H1 (cell line): ENCODE results near the gene STRC.
"Not testable (repeated sequence)": the region's sequence is repeated elsewhere in the genome, so short reads cannot be mapped to it uniquely, and the experiment has no call there.

Experiments
- BCL11A ChIP-seq, 2 experiments: IDR thresholded peaks; one replicate each; pipeline ENCODE4 v1.6.1; 2011; ENCODE audit warnings: low read depth in 2 of 2, low read length in 2 of 2, mild to moderate bottlenecking in 2 of 2
- CEBPB ChIP-seq: IDR thresholded peaks from 2 replicates; pipeline ENCODE4 v1.6.1; 2012; ENCODE audit warnings: low read depth, low read length
- EP300 ChIP-seq, 2 experiments: IDR thresholded peaks; 1 replicate in 1 of 2; 2 replicates in 1 of 2; pipeline ENCODE4 v1.6.1; 2011 to 2012; ENCODE audit warnings: low read depth in 2 of 2, low read length in 2 of 2, mild to moderate bottlenecking in 2 of 2, borderline replicate concordance in 1 of 2, inconsistent platforms in 1 of 2, moderate library complexity in 1 of 2
- EZH2 ChIP-seq: fragments of 200-600 bp; sonication (generic); IDR thresholded peaks from 2 replicates; pipeline ENCODE4 v1.7.1; 2012; ENCODE audit warnings: low read depth, mild to moderate bottlenecking, moderate library complexity, low read length, inconsistent platforms; ENCODE audit not compliant: severe bottlenecking
- GABPA ChIP-seq: IDR thresholded peaks from 2 replicates; pipeline ENCODE4 v1.6.1; 2011; ENCODE audit warnings: mild to moderate bottlenecking, low read length, moderate library complexity, borderline replicate concordance; ENCODE audit not compliant: insufficient read depth
- JUN ChIP-seq: IDR thresholded peaks from 2 replicates; pipeline ENCODE4 v1.6.1; 2011; ENCODE audit warnings: low read depth, mild to moderate bottlenecking, improper control_type of control experiment, low read length
- POLR2A ChIP-seq, 2 experiments: IDR thresholded peaks; 1 replicate in 1 of 2; 2 replicates in 1 of 2; pipeline ENCODE4 v1.6.1; 2011; ENCODE audit warnings: low read depth in 2 of 2, low read length in 2 of 2, mild to moderate bottlenecking in 2 of 2; ENCODE audit errors: control extremely low read depth in 1 of 2
- POLR2AphosphoS5 ChIP-seq: IDR thresholded peaks from 2 replicates; pipeline ENCODE4 v1.6.1; 2011; ENCODE audit warnings: low read depth, low read length
- RAD21 ChIP-seq, 2 experiments: IDR thresholded peaks in 1 of 2; conservative IDR thresholded peaks in 1 of 2; 2 replicates each; pipeline ENCODE4 v1.6.1; 2011; ENCODE audit warnings: low read depth in 2 of 2, low read length in 2 of 2, improper control_type of control experiment in 1 of 2, inconsistent platforms in 1 of 2, mild to moderate bottlenecking in 1 of 2, moderate library complexity in 1 of 2
- RFX5 ChIP-seq: IDR thresholded peaks from 2 replicates; pipeline ENCODE4 v1.6.1; 2011; ENCODE audit warnings: low read depth, low read length, improper control_type of control experiment, borderline replicate concordance
- TEAD4 ChIP-seq: IDR thresholded peaks from 2 replicates; pipeline ENCODE4 v1.6.1; 2012; ENCODE audit warnings: low read depth, low read length, inconsistent platforms, mixed read lengths
- TF ChIP-seq, protein P1 (sequence below), 3 experiments: IDR thresholded peaks; 1 replicate in 2 of 3; 2 replicates in 1 of 3; pipeline versions ENCODE4 v1.5.1 to v1.6.1; 2011; ENCODE audit warnings: low read length in 3 of 3, mild to moderate bottlenecking in 3 of 3, inconsistent platforms in 2 of 3, low read depth in 1 of 3, moderate library complexity in 1 of 3; ENCODE audit not compliant: insufficient read depth in 1 of 3; ENCODE audit errors: control extremely low read depth in 1 of 3
- TF ChIP-seq, protein P2 (sequence below): IDR thresholded peaks from 2 replicates; pipeline ENCODE4 v1.6.1; 2012; ENCODE audit warnings: low read length, inconsistent platforms

DNA sequence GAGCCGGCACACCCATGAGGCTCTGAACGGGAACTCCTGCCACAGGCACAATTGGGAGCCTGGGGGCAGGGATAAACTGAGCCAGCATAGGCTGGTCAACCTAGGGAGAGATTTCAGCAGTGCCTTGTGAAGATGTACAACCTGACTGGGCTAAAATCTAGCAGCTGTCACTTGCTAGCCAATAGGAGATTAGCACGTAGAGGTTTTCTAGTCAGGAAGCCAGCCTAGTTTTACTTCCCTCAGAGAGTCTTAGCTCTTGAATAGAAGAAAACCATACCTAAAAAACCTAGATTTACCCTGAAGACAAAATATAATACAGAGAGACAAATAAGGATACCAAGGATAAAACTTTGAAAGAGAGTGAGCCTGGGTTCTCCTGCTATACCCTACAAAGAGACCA lies 55.8 kb downstream of the STRC start:
- not testable (repeated sequence) for TF ChIP-seq EZH2; POLR2AphosphoS5; RAD21 (IDR thresholded peaks at IDR 0.05 in 1 of 2, conservative IDR thresholded peaks at IDR 0.05 in 1 of 2; ENCODE audit: low read depth in 2 of 2, low read length in 2 of 2); EP300 (IDR thresholded peaks at IDR 0.05; ENCODE audit: borderline replicate concordance in 1 of 2, low read depth in 2 of 2, low read length in 2 of 2); CEBPB; POLR2A (IDR thresholded peaks at IDR 0.05; ENCODE audit: control extremely low read depth in 1 of 2, low read depth in 2 of 2, low read length in 2 of 2); BCL11A (IDR thresholded peaks at IDR 0.05; ENCODE audit: low read depth in 2 of 2, low read length in 2 of 2); RFX5; GABPA; TEAD4; JUN
- TF ChIP-seq, protein P1, sequence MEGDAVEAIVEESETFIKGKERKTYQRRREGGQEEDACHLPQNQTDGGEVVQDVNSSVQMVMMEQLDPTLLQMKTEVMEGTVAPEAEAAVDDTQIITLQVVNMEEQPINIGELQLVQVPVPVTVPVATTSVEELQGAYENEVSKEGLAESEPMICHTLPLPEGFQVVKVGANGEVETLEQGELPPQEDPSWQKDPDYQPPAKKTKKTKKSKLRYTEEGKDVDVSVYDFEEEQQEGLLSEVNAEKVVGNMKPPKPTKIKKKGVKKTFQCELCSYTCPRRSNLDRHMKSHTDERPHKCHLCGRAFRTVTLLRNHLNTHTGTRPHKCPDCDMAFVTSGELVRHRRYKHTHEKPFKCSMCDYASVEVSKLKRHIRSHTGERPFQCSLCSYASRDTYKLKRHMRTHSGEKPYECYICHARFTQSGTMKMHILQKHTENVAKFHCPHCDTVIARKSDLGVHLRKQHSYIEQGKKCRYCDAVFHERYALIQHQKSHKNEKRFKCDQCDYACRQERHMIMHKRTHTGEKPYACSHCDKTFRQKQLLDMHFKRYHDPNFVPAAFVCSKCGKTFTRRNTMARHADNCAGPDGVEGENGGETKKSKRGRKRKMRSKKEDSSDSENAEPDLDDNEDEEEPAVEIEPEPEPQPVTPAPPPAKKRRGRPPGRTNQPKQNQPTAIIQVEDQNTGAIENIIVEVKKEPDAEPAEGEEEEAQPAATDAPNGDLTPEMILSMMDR (IDR thresholded peaks at IDR 0.05; ENCODE audit: control extremely low read depth in 1 of 3, insufficient read depth in 1 of 3, low read depth in 1 of 3, low read length in 3 of 3) = not testable (repeated sequence)
- TF ChIP-seq, protein P2, sequence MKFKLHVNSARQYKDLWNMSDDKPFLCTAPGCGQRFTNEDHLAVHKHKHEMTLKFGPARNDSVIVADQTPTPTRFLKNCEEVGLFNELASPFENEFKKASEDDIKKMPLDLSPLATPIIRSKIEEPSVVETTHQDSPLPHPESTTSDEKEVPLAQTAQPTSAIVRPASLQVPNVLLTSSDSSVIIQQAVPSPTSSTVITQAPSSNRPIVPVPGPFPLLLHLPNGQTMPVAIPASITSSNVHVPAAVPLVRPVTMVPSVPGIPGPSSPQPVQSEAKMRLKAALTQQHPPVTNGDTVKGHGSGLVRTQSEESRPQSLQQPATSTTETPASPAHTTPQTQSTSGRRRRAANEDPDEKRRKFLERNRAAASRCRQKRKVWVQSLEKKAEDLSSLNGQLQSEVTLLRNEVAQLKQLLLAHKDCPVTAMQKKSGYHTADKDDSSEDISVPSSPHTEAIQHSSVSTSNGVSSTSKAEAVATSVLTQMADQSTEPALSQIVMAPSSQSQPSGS = not testable (repeated sequence)
